Midbrain (tissue), 1 donor: ENCODE results near the gene PLCD3.
A peak's percentile ranks its signal among the peaks of the same experiment; 100 is the strongest.
"Not testable (repeated sequence)": the region's sequence is repeated elsewhere in the genome, so short reads cannot be mapped to it uniquely, and the experiment has no call there.

Experiments used
- DNase-seq: peaks from one replicate; lab custom pipeline; 2025; lab: John Stamatoyannopoulos, UW

The PLCD3 gene

DNA sequence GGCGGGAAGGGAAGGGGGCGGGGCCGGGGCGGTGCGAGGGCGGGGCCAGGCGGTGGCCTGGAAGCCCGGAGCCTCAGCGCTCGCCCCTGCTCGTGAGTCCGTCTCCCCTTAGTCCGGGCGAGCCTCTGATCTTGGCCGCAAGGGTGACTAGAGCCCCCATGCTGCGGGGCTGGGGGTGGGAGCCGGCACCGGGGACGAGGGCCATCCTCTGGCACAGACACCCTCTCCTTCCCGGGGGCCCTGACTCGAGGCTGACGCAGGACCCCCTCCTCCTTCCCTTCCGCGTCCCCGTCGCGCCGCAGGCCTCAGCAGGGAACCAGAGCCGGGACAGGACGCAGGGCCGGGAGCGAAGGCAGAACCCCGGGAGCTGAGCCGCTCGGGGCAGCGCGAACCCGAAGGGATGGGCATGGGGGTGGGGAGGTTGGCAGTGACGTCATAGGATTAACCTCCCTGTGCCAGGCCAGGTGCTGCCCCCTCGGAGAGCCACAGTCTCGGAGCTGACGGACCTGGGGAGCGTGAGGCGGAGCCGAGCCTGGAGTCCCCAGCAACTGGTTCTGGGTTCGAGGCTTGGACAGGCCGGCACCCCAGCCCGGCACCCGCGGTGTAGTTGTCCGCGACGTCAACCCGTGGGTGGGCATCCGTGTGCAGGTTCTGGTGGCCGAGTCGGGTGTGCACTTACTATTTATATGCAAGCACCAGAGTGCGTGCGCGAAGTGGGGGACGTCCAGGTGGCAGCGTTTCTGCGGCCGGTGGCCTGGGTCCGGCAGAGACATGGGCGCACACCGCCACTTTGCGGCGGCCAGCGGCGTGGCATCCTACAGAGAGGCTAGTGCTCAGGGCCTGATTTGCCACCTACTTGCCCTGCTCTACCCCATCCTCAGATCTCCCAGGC lies 503 bp upstream of the PLCD3 start:
- DNase-seq, result peak; percentile 69

DNA sequence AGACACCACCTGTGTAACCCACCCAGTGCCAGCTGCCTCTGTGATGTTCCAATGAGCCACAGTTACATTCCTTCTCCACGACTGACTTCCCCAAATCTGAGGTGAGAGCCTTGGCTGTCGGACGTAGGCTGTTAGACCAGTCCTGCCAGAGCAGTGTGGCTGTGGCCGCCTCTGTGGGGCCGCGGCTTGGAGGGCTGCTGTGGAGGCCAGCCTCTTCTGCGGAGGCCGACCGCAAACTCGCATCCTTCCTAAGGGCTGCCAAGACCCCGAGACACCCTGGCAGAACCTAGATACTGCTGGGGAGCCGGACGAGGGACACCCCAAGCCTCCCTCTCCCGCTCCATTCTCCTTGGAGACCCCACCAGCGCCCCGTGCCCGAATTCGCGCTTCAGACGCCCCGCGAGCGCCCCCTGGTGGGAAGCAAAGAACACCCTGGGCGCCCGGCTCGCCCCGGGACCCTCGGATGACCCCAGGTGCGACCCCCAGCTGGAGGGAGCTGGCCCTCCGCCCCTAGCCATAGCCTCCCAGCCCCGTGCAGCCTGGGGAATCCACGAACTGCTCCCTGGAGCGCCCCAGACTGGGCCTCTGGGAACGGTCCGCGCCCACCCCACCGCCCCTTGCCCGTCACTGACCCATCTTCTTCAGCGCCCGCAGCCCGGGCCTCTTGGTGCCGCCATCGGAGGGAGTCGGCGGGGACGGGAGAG lies 547 bp downstream of the PLCD3 start:
- DNase-seq, result peak; percentile 42

DNA sequence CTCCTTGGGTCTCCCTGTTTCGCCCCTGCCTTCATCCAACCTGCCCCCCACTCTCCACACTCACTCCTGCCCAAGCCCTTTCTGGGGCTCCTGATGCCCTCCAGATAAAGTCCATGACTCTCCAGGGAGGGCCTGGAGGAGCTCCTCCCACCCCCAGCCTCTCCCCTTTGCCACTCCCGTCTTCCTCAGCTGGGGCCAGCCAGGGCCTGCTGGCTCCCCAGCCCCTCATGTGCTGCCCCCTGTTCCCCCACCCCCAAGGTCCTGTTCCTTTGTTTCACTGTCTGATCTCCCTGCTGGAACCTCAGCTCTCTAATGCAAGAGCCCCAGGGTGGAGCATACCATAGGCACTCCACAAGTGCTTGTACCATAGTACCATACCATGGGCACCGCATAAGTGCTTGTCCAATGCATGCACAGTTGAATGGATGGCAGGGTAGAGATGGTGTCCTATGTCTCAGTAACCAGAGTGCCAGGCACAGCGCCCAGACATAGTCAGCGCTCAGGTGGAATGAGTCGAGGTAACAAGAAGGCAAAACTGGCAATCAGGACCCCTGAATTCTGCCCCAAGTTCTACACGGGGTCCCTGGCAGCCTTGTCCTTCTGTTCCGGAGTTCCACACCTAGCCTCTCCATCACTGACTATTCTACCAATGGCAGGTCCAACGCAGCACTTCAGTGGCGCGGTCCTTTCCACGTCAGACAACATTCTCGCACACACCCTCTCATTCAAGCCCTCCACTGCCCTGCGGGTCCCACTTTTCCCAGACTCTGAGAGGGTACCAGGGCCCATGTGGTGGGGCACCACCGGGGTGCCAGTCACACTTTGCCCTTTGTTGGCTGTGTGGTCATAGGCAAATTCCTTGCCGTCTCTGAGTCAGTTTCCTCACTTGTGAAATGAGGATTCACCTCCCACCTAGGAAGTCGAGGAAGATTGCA lies 1.4 kb downstream of the PLCD3 start:
- no peak for DNase-seq

DNA sequence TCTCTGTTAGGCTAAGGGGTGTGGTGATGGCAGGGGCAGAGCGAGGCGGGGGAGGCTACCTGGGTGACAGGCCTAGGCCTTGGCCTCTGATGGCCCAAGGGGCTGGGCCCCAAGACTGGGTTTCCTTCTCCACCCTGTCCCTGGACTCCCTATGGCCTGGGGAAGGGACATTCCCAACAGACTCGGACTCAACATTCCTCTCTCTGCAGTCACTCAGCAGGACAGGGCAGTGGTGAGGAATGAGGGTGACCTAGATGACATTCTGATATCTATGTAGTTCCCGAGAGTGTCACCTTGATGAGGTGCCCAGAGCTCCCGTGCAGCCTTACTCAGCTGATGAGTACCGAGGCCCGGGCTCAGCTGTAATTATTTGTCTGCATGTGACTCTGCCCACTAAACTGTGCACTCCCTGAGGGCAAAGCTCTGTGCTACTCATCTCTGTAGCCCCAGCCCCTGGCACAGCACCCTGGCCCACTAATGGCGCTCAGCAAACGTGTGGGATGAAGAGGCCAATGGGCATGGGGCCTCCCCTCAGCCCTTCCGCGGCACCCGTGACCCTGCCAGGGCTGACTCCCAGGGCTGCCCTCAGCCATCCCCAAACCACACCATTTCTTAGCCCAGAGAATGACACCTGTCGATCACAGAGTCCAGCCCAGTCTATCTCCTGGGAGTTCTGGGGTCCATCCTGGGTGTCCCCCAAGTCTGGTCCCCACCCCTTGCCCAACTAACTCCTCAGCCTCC lies 2.2 kb downstream of the PLCD3 start:
- DNase-seq, result no peak

DNA sequence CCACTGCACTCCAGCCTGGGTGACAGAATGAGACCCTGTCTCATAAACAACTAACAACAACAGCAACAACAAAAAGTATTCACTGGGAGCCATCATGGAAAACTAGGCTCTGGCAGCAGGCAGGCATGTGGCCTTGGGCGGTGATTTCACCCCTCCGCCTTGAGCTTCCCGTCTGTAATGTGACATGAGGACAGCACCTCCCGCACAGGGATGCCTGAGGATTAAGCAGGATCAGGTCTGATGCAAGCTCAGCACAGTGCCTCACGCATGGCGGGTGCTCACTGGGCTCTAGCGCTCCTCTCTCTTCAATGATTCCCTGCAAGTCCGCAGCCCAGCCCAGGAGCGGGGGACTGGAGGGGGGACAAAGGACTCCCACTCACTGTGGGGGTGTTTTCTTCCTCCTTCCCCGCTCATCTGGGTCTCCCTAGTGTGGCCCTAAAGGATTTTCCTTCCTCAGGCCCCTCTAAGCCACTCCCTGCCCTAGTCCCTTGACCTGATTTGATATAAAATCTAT lies 2.8 kb downstream of the PLCD3 start:
- peak; percentile 21 for DNase-seq

DNA sequence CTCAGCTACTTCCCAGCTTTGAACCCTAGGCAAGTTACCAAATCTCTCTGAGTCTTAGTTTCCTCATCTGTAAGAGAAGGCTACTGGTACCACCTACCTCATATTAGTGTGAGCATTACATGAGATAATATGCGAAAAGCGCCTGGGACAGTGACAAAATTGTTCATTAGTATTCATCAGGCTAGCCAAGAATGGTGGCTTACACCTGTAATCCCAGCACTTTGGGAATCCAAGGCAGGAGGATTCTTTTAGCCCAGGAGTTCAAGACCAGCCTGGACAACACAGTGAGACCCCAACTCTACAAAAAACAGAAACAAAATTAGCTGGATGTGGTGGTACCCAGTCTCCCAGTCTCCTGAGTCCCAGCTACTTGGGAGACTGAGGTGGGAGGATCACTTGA lies 3.3 kb downstream of the PLCD3 start:
- DNase-seq, result no peak

DNA sequence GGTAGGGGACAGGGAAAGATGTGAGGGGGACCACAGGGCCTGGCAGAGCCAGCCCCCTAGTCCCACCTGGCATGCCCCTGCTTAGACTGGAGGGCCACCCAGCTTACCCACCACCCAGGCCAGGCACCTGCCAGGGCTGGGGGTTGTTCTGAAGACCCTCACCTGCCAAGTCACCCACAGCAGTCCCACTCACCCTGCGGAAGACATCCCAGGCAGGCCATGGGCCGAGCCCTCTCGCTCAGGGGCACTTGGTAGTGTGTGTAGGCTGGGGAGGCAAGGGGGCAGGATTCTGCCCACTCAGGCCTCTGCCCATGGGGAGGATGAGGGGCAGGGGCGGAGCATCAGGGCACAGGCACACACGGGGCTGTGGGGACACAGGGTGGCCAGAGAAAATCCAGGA lies 4.0 kb downstream of the PLCD3 start:
- DNase-seq, result no peak

DNA sequence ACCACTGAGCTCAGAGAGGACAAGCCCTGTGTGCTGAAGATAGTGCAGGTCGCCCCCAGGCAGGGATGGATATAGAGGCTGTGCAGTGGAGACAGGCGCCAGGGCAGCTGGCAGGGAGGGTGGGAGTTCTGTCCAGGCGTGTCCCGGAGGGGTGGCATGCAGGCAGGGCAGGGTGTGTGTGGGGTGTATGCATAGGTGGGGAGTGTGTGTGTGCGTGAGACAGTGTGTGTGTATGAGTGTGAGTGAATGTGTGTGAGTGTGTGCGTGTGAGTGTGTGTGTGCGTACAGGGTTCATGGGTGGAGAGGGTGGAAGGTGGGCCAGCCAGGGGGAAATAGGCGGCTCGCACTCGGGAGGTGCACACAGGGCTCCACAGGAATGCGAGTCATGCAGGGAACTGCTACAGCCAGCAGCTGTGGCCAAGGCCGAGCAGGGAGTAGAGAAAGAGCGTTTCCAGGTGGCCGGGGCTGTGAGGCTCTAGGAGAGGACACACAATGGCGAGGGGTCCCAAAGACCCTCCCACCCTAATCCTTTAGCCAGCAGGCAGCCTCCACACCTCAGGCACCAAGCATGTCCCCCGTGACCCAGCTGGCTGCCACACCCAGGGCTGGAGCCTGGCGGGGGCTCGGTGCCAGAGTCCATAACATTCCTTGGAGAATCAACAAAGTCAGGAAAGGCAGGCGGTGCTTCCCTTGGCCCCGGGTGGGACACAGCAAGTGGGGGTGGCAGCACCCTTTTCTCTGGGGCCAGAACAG lies 4.6 kb downstream of the PLCD3 start:
- no peak for DNase-seq

DNA sequence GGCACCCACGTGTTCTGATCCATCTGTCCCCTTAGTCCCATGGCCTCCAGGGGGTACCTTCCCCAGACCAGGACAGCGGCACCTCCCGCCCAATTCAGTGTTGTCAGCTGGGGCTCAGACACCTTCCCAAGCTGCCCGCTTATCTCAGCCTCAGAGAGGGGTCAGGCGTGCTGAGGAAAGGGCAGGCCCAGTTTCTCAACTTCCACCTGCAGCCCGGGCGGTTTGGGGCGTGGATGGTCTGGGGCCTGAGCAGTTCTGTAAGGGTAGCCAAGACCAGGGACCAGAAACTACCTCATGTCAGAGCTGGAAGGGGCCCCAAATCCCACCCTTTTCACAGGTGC lies 5.1 kb downstream of the PLCD3 start:
- no peak for DNase-seq

DNA sequence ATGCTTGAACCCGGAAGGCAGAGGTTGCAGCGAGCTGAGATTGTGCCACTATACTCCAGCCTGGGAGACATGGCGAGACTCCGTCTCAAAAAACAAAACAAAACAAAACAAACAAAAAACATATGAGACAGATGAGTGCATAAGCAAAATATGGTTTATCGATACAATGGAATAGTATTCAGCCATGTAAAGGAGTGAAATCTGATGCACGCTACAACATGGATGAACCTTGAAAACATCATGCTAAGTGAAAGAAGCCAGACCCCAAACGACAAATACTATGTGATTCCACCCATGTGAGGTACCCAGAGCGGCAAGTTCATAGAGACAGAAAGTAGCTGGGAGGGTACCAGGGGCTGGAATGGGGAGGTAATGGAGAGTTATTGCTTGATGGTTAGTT lies 6.8 kb downstream of the PLCD3 start:
- no peak for DNase-seq

DNA sequence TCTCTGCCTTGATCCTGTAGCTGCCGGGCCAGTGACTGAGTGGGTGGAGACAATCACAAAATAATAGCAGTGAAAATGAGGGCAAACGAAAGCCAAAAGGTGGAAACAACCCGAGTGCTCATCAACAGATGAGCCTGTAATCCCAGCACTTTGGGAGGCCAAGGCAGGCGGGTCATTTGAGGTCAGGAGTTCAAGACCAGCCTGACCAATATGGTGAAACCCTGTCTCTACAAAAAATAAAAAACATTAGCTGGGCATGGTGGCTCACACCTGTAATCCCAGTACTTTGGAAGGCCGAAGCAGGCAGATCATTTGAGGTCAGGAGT lies 7.6 kb downstream of the PLCD3 start:
- not testable (repeated sequence) for DNase-seq

DNA sequence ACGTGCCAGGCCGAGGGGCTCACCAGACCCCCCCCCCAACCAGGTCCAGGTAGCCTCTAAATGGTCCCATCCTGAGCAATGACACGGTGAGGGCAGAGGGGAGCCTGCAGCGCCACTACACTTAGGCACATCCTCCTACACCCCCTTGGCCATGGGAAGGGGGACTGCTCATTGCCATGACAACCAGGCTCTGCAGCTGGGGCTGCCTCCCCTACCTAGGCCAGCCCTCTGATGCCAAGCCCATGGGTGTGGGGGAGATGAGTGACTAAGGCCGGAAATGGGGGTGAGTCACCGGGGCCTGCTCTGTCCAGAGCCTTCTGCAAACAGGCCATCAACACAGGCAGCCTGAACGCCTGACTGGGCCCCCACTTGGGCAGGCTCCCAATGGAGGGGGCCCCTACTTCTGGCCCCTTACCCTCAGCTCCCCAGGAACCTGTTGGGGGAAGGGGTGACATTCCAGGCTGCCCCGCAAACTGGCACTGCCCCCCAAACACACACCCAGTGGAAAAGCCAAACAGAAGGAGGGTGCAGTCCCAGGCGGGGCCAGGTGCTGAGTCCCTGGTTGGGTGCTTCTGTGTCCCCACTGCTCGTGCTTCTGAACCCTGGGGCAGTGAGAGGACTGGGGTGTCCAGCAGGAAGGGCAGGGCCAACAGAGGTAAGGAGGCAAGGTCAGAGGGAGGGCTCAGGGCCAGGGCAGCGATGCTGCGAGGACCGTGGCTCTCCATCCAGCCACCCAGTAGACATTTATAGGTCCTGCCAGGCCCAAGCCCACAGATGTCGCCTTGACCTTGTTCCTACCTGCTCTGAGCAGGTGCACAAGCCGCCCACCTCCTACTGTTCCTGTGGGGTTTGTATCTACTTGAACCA lies 8.2 kb downstream of the PLCD3 start:
- no peak for DNase-seq

DNA sequence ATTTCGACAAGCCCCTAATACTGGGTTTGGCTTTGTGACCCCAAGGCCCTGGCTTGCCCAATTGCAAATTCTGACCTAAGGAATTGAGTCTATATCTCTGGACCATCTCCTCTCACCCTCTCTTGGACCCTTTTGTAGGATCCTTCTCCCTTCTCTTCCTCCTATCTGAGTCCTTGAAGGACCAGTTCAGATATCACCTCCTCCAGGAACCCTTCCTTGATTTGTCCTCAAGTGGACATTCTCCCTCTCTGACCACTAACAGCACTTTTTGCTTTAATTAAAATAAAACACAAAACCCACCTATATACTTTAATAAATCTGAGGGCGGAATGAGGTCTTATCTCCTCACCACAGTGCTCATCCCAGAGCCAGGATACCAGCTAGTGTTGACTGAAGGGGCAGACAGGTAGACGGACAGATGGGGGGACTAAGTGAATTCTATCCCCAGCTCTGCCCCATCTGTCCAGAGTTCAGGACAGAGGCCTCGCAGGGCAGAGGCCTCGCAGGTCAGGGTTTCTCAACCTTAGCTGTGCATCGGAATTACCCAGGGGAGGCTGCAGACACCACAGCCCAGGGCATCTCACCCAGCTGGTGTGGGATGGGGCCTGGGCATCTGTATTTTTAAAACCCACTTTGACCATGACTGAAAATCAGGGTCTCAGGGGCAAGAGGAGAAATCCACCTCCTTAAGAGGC lies 9.1 kb downstream of the PLCD3 start:
- no peak for DNase-seq

DNA sequence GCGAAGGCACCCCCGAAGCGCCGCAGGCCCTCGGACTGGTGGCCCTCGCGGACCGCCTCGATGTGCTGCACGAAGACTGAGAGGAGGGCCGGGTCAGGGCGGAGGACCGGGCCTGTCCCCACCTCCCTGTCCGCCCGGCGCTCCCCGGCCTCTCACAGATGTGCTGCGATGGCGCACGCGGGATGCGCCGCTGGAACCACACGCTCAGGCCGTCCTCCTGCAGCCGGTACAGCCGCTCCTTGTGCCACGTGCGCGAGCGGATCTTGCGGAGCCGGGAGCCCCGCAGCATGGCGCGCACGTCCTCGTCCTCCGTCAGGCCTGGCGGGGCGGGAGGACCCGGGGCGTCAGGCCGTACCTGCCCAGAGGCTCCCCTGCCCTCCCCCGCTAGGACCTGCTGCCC lies 11.3 kb downstream of the PLCD3 start:
- DNase-seq, result no peak

DNA sequence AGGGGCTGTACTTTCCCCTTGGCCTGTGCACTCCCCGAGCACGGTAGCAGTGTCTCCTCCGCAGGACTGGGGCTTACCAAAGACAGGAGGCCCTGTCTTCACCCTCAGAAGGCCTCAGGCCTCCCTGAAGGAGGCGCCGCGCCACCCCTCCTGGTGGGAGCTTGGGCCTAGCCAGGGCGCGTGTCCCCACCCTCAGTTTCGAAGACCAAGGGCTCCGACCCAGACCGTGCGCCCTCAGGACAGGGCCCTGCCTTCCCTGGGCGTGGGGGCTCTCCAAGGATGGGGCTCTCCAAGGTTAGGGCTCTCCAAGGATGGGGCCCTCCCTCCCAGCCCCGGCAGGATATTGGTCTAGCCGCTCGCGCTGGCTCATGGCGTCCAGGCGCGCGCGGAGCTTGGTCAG lies 11.8 kb downstream of the PLCD3 start:
- no peak for DNase-seq

DNA sequence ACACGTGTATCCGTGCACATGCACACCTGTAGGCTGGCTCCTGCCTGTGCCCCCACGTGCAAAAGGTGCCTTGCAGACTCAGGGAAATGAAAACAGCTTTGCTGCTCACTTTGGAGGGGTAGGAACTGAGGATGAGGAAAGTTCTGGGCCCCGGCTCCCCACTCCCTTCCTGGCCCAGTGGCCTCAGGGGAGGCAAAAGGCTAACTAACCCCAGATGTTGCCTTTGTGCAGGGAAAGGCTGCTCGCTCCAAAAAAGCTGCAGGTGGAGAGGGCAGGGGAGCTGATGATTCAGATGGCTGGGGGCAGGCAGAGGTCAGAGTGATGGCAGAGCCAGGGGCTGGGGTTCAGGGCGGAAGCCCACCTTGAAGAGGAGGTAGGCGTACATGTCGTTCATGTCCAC lies 12.4 kb downstream of the PLCD3 start:
- no peak for DNase-seq

DNA sequence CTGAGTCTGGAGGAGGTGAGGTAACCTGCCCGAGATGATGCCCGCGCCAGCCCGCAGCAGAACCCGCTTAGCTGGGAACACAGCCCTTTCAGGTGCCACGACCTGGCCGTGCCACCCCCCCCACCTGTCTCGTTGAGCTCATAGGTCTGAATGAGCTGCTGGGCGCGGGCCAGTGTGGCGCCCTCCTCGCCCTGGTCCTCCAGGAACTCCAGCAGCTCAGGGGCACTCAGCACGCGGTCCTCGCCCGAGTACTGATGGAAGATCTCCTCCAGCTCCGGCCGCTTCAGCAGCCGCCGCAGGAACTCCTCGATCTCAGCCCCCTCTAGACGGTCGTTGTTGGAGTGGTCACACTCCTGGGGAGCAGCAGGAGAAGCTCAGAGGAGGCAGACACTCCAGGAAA lies 13.6 kb downstream of the PLCD3 start:
- DNase-seq, result no peak

DNA sequence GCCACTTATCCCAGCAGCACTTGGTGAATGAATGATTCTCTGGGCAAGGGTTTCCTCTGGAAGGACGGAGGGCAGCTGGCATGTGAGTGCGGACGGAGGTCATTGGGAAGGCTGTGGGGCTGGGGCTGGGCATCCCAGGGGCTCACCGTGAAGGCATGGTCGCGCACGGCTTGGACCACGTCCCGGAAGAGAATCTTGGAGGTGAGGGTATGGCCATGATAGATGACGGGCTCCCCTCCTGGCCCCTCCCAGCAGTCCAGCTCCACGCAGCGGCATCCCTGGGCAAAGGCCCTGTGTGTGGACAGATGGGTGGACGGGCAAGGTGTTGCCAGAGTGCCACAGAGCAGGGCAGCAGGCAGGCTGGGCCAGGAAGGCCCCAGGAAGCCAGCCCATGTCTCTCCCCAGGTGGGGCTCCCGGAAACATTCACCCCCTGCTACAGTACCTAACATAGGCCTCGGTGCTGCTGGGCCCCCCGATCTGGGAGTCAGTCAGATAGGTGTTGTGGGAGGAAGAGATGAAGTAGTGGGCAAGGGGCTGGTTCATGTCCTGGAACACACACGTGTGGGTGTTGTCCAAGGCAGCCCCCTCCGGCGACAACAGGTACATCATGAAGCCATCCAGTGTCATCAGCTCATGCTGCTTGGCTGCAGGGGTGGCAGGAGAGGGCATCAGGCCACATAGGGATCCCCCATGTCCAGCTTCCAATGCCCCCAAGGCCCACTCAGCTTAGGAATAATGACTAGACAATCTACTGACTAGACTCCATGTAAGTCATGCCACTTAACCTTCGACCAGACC lies 14.3 kb downstream of the PLCD3 start:
- DNase-seq, result no peak

DNA sequence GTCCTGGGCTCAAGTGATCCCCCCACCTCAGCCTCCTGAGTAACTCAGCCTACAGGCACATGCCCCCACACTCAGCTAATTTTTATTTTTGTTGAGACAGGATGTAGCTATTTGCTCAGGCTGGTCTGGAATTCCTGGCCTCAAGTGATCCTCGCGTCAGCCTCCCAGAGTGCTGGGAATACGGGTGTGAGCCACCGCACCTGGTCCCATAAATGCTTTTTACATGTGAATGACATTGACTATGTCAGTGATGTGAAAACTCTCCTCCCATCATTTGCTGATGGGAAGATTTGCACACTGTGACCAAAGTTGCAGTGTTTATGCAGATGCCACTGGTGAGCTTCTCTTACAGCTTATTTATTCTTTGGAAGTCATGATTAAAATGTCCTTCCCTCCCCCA lies 15.0 kb downstream of the PLCD3 start:
- no peak for DNase-seq
